Caco-2 (cell line): ENCODE data around the gene SERGEF. TPM values are rescaled to one million over a fixed set of nuclear protein-coding genes. Genes with fewer than 3 reads are reported as not detected.

Experiments used
- BruUV-seq: library from RNA; stranded (reverse); fragments of 400-500 nt; replicated peaks from 2 replicates; lab custom pipeline; 2021; lab: Mats Ljungman, UMichigan
- CTCF ChIA-PET: fragments of 300-600 bp; sonication (Branson Sonifier 250); formaldehyde crosslinking; loops from one replicate; lab custom pipeline; 2022; ENCODE audit warnings: antibody characterized with exemption; lab: Charles Lee
- POLR2A ChIA-PET: fragments of 300-600 bp; sonication (Branson Sonifier 250); formaldehyde crosslinking; loops from one replicate; lab custom pipeline; 2022; ENCODE audit warnings: antibody characterized with exemption; lab: Charles Lee
- DNase-seq, 2 experiments: peaks; one replicate each; pipeline versions ENCODE4 v3.0.0 to v3.0.0-alpha.2; 2020 to 2022
- H3K27me3 ChIP-seq: replicated peaks from 2 replicates; pipeline ENCODE4 v1.6.0; 2011; ENCODE audit warnings: low read length; ENCODE audit not compliant: control insufficient read depth, insufficient read depth
- H3K36me3 ChIP-seq: 2 replicates; pipeline ENCODE4 v1.5.1; 2011; ENCODE audit warnings: low read length; ENCODE audit not compliant: control insufficient read depth, insufficient read depth
- H3K4me1 ChIP-seq: fragments of 250-450 bp; sonication (Bioruptor Pico); 2 replicates; pipeline ENCODE4 v1.5.1; 2020; ENCODE audit warnings: mild to moderate bottlenecking
- H3K4me3 ChIP-seq: 2 replicates; pipeline ENCODE4 v1.5.1; 2011; ENCODE audit warnings: low read depth, mild to moderate bottlenecking, control low read depth, low read length
- H3K9me3 ChIP-seq: fragments of 250-450 bp; sonication (Bioruptor Pico); 2 replicates; pipeline ENCODE4 v1.5.1; 2020; ENCODE audit warnings: mild to moderate bottlenecking, moderate library complexity
- H3K27ac Mint-ChIP-seq: one replicate; pipeline ENCODE4 v1.8.0; 2022; ENCODE audit warnings: mixed read lengths; ENCODE audit not compliant: unreplicated experiment
- H3K27me3 Mint-ChIP-seq: one replicate; pipeline ENCODE4 v1.8.0; 2022; ENCODE audit warnings: mixed read lengths; ENCODE audit not compliant: insufficient read depth, unreplicated experiment
- H3K36me3 Mint-ChIP-seq: one replicate; pipeline ENCODE4 v1.8.0; 2022; ENCODE audit warnings: mild to moderate bottlenecking, mixed read lengths; ENCODE audit not compliant: insufficient read depth, unreplicated experiment
- H3K4me1 Mint-ChIP-seq: one replicate; pipeline ENCODE4 v1.8.0; 2022; ENCODE audit warnings: low read depth, mixed read lengths; ENCODE audit not compliant: unreplicated experiment
- H3K4me3 Mint-ChIP-seq: one replicate; pipeline ENCODE4 v1.8.0; 2022; ENCODE audit warnings: mild to moderate bottlenecking, moderate library complexity, mixed read lengths; ENCODE audit not compliant: unreplicated experiment
- H3K9me3 Mint-ChIP-seq: one replicate; pipeline ENCODE4 v1.8.0; 2022; ENCODE audit warnings: mixed read lengths; ENCODE audit not compliant: unreplicated experiment
- CTCF ChIP-seq, 2 experiments: fragments of 200-600 bp in 1 of 2; IDR thresholded peaks; 1 replicate in 1 of 2; 2 replicates in 1 of 2; pipeline versions ENCODE4 v1.5.1 to v1.8.0; 2011 to 2022; ENCODE audit warnings: antibody characterized with exemption in 1 of 2, control low read depth in 1 of 2, inconsistent platforms in 1 of 2, low read depth in 1 of 2, low read length in 1 of 2, mild to moderate bottlenecking in 1 of 2, moderate library complexity in 1 of 2; ENCODE audit not compliant: insufficient read depth in 1 of 2, severe bottlenecking in 1 of 2, unreplicated experiment in 1 of 2
- intact Hi-C: fragments of 100-400 bp; cut with micrococcal nuclease; formaldehyde crosslinking; loops from one replicate; pipeline ENCODE4 v1.10.0; 2022; ENCODE audit not compliant: unreplicated experiment
- total RNA-seq: library from RNA; stranded (reverse); gene quantifications from 2 replicates; pipeline ENCODE4 v1.2.3, GENCODE V29; 2022

Gene SERGEF
- total RNA-seq, 1 experiment from 2014 or later = 17.5 TPM

GRCh38 chr11:17992916-17993315, 19.9 kb downstream of the SERGEF start:
- Mint-ChIP-seq H3K27me3 (no peaks in the 10 kb centered on the region), H3K27ac (no peak overlapping the region), H3K4me3 (no peak overlapping the region), H3K9me3 (no peaks in the 10 kb centered on the region), H3K4me1 (peaks cover 7% of the 10 kb centered on the region), H3K36me3 (peaks cover 4% of the 10 kb centered on the region)
- no peak for TF ChIP-seq CTCF (IDR thresholded peaks at IDR 0.05; ENCODE audit: insufficient read depth in 1 of 2, low read depth in 1 of 2, low read length in 1 of 2, severe bottlenecking in 1 of 2, unreplicated experiment in 1 of 2)
- no peaks in the 10 kb centered on the region; the same call in 1 of the 2 replicates for H3K36me3 ChIP-seq
- ChIA-PET CTCF (interaction anchor here (1.4 kb wide), 1 partner anchor 262 kb away, joined by 5 read pairs; no protein-coding TSS in a partner anchor), POLR2A (no interaction called here)
- no TSS peak for BruUV-seq
- H3K4me1 ChIP-seq = peaks cover 9% of the 10 kb centered on the region
- no peak for DNase-seq
- intact Hi-C loops = loop anchor here (1.0 kb wide), 2 partner anchors 20 to 113 kb away; partner anchors contain the start of genes SAAL1 and SERGEF
- no peak overlapping the region for H3K4me3 ChIP-seq
- no peaks in the 10 kb centered on the region for H3K9me3 ChIP-seq
- H3K27me3 ChIP-seq = no peaks in the 10 kb centered on the region

- Histone ChIP-seq H3K27me3 (no peaks in the 10 kb centered on the region), H3K36me3 (no peaks in the 10 kb centered on the region; the same call in 1 of the 2 replicates), H3K4me3 (no peak overlapping the region), H3K9me3 (no peaks in the 10 kb centered on the region), H3K4me1 (peaks cover 20% of the 10 kb centered on the region)
- DNase-seq = peak; percentile 69 to 76
- Mint-ChIP-seq H3K27me3 (no peaks in the 10 kb centered on the region), H3K36me3 (no peaks in the 10 kb centered on the region), H3K4me1 (peaks cover 16% of the 10 kb centered on the region), H3K9me3 (no peaks in the 10 kb centered on the region), H3K4me3 (no peak overlapping the region), H3K27ac (no peak overlapping the region)
- peak; percentile 81 to 87 for TF ChIP-seq CTCF (IDR thresholded peaks at IDR 0.05; ENCODE audit: insufficient read depth in 1 of 2, low read depth in 1 of 2, low read length in 1 of 2, severe bottlenecking in 1 of 2, unreplicated experiment in 1 of 2)
- ChIA-PET CTCF (interaction anchor here (0.8 to 1.4 kb wide), 2 partner anchors 114 to 261 kb away, joined by 4 to 5 read pairs; partner anchors contain the start of gene SAAL1), POLR2A (no interaction called here)
- BruUV-seq = no TSS peak
- intact Hi-C loops = loop anchor here (1.0 kb wide), 2 partner anchors 21 to 114 kb away; partner anchors contain the start of genes SAAL1 and SERGEF
These were observed 20.9 kb downstream of the SERGEF start for GRCh38 chr11:17991783-17992433.

- no peak overlapping the region for H3K27ac Mint-ChIP-seq
- no TSS peak for BruUV-seq
- H3K9me3 ChIP-seq = no peaks in the 10 kb centered on the region
- H3K36me3 ChIP-seq = no peaks in the 10 kb centered on the region; the same call in 1 of the 2 replicates
- no peaks in the 10 kb centered on the region for H3K36me3 Mint-ChIP-seq
- H3K4me3 Mint-ChIP-seq = no peak overlapping the region
- H3K27me3 ChIP-seq = no peaks in the 10 kb centered on the region
- intact Hi-C loops = no loop called here
- H3K4me3 ChIP-seq = no peak overlapping the region
- no peaks in the 10 kb centered on the region for H3K27me3 Mint-ChIP-seq
- no peak for DNase-seq
- TF ChIP-seq CTCF (IDR thresholded peaks at IDR 0.05; ENCODE audit: insufficient read depth in 1 of 2, low read depth in 1 of 2, low read length in 1 of 2, severe bottlenecking in 1 of 2, unreplicated experiment in 1 of 2) = no peak
- peaks cover 32% of the 10 kb centered on the region for H3K4me1 ChIP-seq
- CTCF ChIA-PET = no interaction called here
- POLR2A ChIA-PET = no interaction called here
- H3K4me1 Mint-ChIP-seq = peaks cover 19% of the 10 kb centered on the region
- H3K9me3 Mint-ChIP-seq = no peaks in the 10 kb centered on the region
These were observed 23.5 kb downstream of the SERGEF start for GRCh38 chr11:17989306-17989705.
